ENCODE measurements around the gene FAM98C.
"Not testable (repeated sequence)": the region's sequence is repeated elsewhere in the genome, so short reads cannot be mapped to it uniquely, and the experiment has no call there.

Gene FAM98C

DNA sequence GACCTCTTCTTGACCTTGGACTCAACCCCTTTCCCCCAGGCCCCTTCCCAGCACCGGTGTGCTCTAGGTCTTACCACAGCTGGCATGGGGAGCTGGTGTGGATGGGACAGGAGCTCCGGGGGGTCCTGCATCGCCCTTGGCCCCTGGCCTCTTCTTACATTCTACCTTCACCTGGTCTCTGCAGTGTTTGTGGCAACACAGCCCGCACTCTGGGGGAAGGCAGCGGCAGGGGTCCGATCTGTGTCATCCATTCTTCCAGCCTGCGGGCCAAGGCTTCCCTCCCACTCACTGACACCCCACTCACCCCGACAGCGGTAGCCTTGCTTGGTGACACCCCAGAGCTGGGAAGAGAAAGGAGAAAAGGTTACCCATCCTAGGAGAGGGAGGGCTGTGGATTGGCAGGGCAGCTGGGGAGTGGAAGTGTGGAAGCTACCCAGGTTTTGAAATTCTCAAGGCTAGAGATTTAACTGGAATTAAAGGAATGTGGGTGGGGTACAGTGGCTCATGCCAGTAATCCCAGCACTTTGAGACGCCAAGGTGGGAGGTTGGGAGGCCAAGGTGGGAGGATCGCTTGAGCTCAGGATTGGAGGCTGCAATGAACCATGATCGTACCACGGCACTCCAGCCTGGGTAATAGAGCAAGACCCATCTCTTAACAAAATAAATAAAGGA is 8.3 kb downstream of the FAM98C start:
- DNase-seq (ENCODE audit: low spot score) (no peak), ATAC-seq (ENCODE audit: low read depth) (peak; percentile 66)
- Histone ChIP-seq H3K27ac (ENCODE audit: poor library complexity, severe bottlenecking) (no peak overlapping the region), H3K4me1 (ENCODE audit: insufficient read depth, poor library complexity, severe bottlenecking) (no peaks in the 10 kb centered on the region), H3K36me3 (ENCODE audit: low read depth) (peaks cover 9% of the 10 kb centered on the region), H3K9me3 (ENCODE audit: severe bottlenecking) (no peaks in the 10 kb centered on the region), H3K27me3 (ENCODE audit: insufficient read depth, poor library complexity, severe bottlenecking) (no peaks in the 10 kb centered on the region), H3K4me3 (ENCODE audit: severe bottlenecking) (no peak overlapping the region)
- TF ChIP-seq, protein P1, sequence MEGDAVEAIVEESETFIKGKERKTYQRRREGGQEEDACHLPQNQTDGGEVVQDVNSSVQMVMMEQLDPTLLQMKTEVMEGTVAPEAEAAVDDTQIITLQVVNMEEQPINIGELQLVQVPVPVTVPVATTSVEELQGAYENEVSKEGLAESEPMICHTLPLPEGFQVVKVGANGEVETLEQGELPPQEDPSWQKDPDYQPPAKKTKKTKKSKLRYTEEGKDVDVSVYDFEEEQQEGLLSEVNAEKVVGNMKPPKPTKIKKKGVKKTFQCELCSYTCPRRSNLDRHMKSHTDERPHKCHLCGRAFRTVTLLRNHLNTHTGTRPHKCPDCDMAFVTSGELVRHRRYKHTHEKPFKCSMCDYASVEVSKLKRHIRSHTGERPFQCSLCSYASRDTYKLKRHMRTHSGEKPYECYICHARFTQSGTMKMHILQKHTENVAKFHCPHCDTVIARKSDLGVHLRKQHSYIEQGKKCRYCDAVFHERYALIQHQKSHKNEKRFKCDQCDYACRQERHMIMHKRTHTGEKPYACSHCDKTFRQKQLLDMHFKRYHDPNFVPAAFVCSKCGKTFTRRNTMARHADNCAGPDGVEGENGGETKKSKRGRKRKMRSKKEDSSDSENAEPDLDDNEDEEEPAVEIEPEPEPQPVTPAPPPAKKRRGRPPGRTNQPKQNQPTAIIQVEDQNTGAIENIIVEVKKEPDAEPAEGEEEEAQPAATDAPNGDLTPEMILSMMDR (IDR thresholded peaks at IDR 0.05; ENCODE audit: poor library complexity, severe bottlenecking): no peak

DNA sequence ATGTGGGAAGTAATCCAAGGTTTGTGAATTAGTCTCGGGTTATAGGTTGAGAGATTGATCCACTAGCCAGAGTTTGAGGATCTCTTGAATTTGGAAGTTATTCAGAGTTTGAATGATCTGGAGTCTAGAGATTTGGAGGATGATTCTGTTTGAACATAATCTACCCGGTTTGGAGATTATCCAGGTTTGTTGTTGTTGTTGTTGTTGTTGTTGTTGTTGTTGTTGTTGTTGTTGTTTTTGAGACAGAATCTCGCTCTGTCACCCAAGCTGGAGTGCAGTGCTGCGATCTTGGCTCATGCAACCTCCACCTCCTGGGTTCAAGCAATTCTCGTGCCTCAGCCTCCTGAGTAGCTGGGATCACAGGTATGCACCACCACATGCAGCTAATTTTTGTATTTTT is 9.0 kb downstream of the FAM98C start:
- H3K27ac ChIP-seq (ENCODE audit: poor library complexity, severe bottlenecking); DNase-seq (ENCODE audit: low spot score); H3K4me1 ChIP-seq (ENCODE audit: insufficient read depth, poor library complexity, severe bottlenecking); H3K4me3 ChIP-seq (ENCODE audit: severe bottlenecking); ATAC-seq (ENCODE audit: low read depth); H3K36me3 ChIP-seq (ENCODE audit: low read depth); H3K27me3 ChIP-seq (ENCODE audit: insufficient read depth, poor library complexity, severe bottlenecking); H3K9me3 ChIP-seq (ENCODE audit: severe bottlenecking): not testable (repeated sequence)

DNA sequence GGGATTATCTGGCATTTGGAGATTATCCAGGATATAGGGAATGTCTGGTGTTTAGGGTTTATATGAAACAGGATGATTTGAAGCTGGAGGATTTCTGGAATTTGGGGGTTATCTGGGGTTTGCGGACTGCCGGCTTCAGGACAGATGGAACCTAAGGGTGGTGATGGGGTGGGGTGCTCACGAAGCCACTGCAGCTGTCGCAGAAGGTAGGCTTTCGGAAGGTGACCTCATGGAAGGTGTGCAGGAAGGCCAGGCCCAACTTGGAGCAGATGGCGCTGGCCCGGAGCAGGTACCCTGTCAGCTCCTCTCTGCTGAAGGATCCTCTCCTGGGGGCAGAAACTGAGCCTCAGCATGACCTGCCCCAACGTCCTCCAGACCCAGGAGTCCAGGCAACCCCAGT is 9.6 kb downstream of the FAM98C start:
- ATAC-seq (ENCODE audit: low read depth): no peak
- Histone ChIP-seq H3K27me3 (ENCODE audit: insufficient read depth, poor library complexity, severe bottlenecking) (no peaks in the 10 kb centered on the region), H3K9me3 (ENCODE audit: severe bottlenecking) (no peaks in the 10 kb centered on the region)

DNA sequence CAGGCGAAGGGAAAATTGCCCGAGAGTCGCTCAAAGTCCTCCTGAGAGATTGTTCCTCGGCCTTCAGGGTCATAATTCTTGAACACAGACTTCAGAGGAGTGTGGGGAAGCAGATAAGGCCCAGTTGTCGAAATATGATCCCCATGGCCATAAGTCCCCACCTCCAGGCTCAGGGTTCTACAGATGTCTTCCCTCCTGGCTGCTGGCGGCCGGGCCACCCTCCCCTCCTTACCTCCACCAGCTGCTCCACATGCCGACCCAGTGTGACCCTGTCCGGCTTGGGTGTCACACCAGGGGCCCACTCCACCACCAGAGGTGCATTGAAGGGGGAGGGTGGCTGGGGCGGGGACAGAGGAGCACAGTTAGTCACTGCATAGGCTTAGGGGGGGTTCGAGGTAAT is 10.1 kb downstream of the FAM98C start:
- no peaks in the 10 kb centered on the region for H3K4me1 ChIP-seq (ENCODE audit: insufficient read depth, poor library complexity, severe bottlenecking)
- H3K4me3 ChIP-seq (ENCODE audit: severe bottlenecking): no peak overlapping the region
- H3K27ac ChIP-seq (ENCODE audit: poor library complexity, severe bottlenecking): no peak overlapping the region
- H3K9me3 ChIP-seq (ENCODE audit: severe bottlenecking): no peaks in the 10 kb centered on the region
- no peaks in the 10 kb centered on the region for H3K36me3 ChIP-seq (ENCODE audit: low read depth)
- no peak for DNase-seq (ENCODE audit: low spot score)
- no peaks in the 10 kb centered on the region for H3K27me3 ChIP-seq (ENCODE audit: insufficient read depth, poor library complexity, severe bottlenecking)
- TF ChIP-seq, protein P1 (IDR thresholded peaks at IDR 0.05; ENCODE audit: poor library complexity, severe bottlenecking): no peak
- ATAC-seq (ENCODE audit: low read depth): no peak

More for the DNA sequence above, 9.6 kb downstream of the FAM98C start:
- no peak overlapping the region for H3K27ac ChIP-seq (ENCODE audit: poor library complexity, severe bottlenecking)
- DNase-seq (ENCODE audit: low spot score): no peak
- H3K36me3 ChIP-seq (ENCODE audit: low read depth): no peaks in the 10 kb centered on the region
- TF ChIP-seq, protein P1 (IDR thresholded peaks at IDR 0.05; ENCODE audit: poor library complexity, severe bottlenecking): no peak
- H3K4me1 ChIP-seq (ENCODE audit: insufficient read depth, poor library complexity, severe bottlenecking): no peaks in the 10 kb centered on the region
- no peak overlapping the region for H3K4me3 ChIP-seq (ENCODE audit: severe bottlenecking)

DNA sequence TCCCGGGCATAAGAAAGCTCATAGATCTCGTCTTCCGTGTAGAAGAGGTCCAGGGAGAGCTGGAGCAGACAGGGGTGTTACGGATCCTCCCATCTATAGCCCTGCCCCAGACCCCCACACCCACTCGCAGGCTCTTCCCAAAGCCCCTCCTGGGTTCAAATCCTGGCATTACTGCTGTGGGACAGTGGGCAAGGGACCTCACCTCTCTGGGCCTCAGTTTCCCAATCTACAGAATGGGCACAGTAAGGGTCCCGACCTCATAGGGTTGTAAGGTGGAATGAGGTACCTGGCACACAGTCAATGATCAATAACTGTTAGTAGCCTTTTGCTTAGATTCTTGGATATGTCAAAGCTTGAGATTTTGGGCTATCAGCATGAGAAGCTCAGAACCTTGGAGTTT is 10.5 kb downstream of the FAM98C start:
- DNase-seq (ENCODE audit: low spot score): no peak
- no peaks in the 10 kb centered on the region for H3K27me3 ChIP-seq (ENCODE audit: insufficient read depth, poor library complexity, severe bottlenecking)
- no peak overlapping the region for H3K27ac ChIP-seq (ENCODE audit: poor library complexity, severe bottlenecking)
- H3K9me3 ChIP-seq (ENCODE audit: severe bottlenecking): no peaks in the 10 kb centered on the region
- no peaks in the 10 kb centered on the region for H3K36me3 ChIP-seq (ENCODE audit: low read depth)
- H3K4me1 ChIP-seq (ENCODE audit: insufficient read depth, poor library complexity, severe bottlenecking): no peaks in the 10 kb centered on the region
- no peak overlapping the region for H3K4me3 ChIP-seq (ENCODE audit: severe bottlenecking)
- no peak for ATAC-seq (ENCODE audit: low read depth)
- TF ChIP-seq, protein P1 (IDR thresholded peaks at IDR 0.05; ENCODE audit: poor library complexity, severe bottlenecking): no peak
